ENCODE data around the gene BCAP31.
"Not testable (repeated sequence)": the region's sequence is repeated elsewhere in the genome, so short reads cannot be mapped to it uniquely, and the experiment has no call there.

The BCAP31 gene

DNA sequence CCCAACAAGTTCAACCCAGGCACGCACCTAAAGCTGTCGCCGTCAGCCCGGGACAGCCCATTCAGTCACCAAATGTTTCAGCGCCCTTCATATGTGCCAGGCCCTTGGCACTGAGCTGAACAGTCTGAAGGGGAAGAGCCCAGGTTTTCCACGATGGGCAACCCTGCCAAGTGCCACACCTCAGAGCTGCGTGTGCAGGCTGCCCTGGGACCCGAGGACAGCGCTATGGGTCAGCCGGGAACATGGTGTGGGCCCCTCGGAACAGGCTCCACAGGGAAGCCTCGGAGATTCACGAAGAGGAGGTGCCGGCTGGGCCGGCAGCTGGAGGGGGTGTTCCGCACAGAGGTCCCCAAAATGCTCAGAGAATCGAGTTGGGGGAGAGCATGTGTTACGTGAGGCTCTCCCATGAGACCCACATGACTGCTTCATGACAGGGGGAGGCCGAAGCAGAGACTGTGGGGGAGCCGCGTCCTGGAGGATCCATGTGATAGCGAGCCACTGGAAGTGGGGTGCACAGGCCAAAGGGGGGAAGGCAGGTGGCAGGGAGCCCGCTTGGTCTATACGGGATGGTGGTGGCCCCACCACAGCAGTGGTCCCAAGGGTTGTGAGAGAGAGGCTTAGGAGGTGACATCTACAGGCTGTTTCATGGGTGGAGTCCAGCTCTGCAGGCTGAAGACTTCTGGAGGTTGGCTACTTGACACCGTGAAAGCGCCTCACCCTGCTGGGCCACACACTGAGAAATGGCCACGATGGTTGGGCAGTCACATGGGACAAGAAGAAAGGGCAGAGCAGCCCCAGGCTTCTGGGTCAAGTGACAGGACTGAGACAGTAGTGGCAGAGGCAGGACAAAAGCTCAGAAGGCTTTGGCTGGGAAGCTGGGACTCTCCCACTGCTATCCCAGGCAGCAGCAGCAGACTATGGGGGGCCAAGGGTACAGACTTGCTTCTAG is 14.2 kb downstream of the BCAP31 start:
- DNase-seq (ENCODE audit: low read depth in 2 of 2), result no peak

DNA sequence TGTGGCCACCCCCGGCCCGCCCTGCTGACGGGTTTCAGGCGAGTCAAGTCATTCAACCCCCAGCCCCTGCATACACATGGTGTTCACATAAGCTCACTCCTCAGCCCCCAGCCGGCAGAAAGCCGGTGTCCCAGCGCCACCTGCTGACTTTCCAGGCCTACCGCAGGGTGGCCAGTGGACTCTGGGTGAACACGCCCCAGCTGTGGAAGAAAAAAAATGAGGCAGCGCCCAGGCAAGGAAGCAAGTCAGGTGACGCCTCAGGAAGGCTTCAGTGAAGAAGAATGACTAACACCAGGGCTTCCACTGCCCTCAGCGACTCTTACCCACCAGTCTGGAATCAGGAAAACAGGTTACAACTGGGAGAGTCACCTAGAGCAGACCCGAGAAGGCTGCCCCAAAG is 15.8 kb downstream of the BCAP31 start:
- peak in 1 of 2 donors; percentile 29 for DNase-seq (ENCODE audit: low read depth in 2 of 2)

DNA sequence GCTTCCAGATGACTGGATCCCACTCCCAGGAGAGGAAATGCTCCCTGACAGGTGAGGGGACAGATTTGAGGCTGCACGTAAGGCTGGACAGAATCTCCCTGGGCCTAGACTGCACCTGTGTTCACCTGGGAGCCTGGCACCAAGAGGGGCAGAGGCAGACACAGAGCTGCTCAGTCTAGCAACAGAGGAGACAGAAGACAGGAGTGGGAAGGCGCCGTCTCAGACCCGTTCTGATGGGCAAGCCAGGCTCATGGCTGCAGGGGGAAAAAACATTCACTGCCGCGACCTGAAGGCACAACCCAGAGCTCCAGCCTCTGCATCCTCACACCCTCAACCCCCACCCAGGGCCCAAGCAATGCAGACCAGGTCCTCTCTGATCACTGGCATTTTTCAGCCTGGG is 16.8 kb downstream of the BCAP31 start:
- no peak for DNase-seq (ENCODE audit: low read depth in 2 of 2)

DNA sequence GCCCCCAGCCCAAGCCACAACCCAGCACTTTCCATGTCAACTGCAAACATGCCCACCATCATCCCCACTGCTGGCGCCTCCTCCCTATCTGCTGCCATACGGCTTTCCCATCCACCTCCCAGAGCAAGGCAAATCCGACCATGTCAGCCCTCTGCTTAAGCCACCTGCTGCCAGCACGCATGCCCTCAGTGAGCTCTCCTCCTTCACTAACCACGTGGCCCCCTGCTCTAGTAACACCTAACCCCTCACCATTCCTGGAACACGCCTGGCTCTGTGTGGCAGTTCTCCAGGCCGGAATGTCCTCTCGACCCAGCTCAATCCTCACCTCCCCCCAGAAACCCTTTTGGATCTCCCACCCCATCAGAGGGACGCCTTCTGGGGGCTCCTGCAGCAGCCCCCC is 17.4 kb downstream of the BCAP31 start:
- no peak for DNase-seq (ENCODE audit: low read depth in 2 of 2)

DNA sequence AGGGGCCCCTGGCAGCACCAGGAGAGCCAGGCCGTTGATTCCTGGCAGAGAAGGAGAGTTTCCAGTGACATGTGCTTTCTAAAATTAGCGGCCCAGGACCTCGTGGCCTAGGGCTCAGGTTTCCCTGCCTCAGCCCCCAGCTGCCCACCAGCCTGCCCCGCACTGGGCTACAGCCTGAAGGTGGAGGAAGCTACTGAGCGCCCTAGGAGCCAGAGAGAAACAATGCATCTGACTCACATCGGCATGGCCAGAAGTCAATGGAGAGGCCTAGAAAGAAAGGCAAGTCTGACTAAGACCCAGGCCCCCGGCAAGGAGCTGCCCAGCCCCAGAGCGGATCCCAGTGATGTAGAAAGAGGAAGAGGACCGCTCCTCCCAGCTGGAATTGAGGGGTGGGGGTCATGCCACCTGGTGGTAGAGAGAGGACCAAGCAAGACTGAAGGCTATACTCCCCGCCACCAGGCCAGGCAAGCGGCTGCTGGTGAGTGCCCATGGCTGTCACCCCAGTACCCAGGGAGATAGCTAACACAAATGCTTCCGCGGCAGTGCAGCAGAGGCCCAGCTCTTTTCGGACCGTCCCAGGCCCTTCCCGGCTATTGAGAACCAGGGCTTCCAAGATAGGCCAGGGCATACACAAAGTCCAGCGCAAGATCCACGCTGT is 18.7 kb downstream of the BCAP31 start:
- DNase-seq (ENCODE audit: low read depth in 2 of 2), result not testable (repeated sequence)

DNA sequence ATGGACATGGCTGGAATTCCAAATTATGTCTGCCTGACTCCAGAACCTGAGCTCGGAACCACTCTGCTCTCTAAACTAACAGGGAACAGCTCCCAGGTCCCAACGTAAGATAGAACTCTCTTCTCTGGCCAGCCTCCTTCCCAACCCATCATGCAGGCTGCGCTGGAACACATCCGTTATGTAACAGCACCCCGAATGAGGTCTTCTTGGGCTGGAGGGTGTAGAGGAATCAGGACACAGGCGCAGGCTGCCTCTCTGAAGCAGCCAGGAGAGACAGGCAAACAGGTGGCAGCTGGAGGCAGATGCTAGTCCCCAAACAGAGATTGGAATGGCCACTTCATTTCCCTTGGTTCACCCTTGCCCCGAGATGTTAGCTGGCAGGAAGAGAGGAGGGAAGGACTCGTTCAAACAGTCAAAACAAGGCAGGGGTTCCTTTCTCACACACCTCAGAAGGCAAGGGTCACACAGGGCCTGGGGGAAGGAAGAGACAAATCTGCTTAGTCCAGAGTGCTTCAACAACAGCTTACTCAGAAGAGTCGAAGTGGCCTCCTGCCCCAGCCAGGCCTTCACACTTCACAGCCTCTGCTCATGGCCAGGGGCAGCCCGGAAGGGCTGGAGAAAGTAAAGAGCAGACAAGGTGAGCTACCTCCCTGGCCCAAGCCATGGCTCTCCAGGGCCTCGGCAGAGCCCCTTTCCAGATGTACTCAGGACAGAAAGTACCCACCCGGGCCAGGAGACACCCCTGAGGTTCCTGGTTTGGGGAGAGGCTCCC is 19.4 kb downstream of the BCAP31 start:
- DNase-seq (ENCODE audit: low read depth in 2 of 2), result not testable (repeated sequence)

DNA sequence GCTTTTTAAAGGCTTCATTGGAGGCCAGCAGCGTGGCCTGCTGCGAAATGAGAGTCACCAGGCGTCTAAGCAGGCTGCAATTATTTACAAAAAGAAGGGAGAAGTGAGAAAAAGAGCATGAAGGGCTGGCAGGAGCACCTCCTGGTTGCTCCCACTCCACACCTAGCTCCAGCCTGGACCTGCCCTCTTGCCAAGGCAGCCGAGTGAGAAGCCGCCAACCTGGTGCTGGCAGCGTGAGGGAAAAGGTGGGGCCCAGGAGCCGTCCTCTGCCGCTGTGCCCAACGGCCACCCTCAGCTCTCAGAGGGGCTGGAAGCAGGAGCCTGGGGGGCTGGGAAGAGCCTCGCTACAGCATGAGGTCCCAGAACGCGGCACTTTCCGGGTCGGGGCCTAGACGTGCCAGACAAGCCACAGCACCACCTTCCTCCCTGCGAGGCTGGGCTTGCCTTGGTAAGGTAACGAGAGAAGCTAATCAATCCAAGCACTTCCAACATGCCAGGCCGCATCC is 20.1 kb downstream of the BCAP31 start:
- DNase-seq (ENCODE audit: low read depth in 2 of 2), result no peak

DNA sequence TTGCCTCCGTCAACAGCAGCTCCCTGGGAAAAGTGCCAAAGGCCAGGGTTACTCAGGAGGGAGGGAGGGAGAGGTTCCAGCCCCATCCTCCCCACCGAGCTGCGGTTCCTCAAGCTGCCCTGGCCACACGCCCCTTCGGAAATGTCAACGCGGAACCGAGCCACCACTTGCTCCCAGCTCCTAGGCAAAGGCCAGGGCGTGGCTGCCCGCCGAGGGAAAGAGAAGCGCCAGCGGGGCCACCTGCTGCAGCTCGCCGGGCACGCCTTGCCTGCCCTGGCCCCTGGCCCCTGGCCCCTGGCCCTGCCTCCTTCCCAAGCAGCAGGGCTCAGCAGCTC is 21.2 kb downstream of the BCAP31 start:
- DNase-seq (ENCODE audit: low read depth in 2 of 2), result no peak

DNA sequence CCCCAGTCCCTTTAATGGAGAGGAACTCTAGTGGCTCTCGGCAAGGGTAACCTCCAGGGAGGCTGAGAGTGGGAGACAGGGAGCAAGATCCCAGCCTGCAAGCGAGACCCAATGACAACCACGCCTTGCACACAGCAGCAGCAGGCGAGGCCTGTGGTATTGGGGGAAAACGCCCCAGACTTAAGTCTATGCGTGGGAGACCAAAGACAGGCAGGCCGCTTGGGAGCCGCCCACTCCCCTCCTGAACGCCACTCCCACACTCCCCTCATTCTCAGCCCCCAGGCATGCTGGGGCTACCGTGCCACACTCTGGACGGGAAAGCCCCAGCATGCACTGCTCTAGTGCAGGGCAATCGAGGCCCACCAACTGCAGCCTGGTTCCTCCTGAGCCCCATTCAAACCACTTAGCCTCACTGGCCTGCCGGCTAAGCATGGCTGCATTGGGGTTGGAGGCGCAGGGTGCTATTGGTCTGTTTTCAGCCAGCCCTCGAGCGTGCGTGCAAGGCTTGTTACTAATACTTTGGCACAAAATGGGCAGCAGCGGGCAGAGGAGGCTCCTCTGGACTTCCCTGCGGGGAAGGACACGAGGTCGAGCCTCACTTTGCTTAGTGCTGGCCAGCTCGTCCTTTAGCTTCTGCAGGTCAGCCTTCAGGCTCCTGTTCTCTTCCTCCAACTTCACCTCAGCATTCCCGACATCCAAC is 21.7 kb downstream of the BCAP31 start:
- no peak for DNase-seq (ENCODE audit: low read depth in 2 of 2)

DNA sequence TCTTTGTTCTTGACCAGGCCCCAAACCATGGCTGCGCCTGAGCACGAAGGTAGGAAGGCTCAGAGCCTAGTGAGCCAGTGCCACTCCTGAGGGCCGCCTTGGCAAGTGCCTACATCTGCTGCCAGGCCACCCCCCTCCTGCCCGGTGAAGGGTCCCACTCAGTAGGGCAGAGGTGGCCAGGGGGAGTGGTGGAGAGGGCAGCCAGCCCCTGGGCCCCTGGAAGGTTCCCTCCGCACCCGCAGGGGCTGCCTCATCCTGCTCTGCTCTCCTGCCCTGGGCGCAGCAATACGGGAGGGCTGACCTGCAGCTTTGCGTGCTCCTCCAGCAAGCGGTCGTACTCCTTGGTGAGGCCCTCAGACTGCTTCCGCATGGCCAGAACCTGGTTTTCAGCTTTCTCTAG is 22.5 kb downstream of the BCAP31 start:
- no peak for DNase-seq (ENCODE audit: low read depth in 2 of 2)

DNA sequence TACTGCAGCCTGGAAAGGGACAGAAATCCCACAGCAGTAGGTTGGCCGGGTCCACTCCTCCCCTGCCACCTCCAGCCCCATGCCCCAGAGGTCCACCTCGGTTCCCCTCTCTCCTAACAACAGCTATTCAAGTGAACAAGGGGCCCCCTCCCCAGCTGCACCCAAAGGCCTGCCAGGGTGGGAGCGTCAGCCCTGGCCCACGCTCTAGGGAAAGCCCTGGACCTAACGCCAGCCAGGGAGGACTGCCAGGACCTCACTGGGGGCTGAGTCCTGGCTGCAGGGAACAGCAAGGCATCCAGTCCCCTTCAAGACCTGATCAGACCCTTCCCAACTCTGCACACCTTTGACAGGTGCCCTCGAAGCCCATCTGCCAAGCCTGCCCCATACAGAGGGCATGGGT is 23.2 kb downstream of the BCAP31 start:
- no peak for DNase-seq (ENCODE audit: low read depth in 2 of 2)

DNA sequence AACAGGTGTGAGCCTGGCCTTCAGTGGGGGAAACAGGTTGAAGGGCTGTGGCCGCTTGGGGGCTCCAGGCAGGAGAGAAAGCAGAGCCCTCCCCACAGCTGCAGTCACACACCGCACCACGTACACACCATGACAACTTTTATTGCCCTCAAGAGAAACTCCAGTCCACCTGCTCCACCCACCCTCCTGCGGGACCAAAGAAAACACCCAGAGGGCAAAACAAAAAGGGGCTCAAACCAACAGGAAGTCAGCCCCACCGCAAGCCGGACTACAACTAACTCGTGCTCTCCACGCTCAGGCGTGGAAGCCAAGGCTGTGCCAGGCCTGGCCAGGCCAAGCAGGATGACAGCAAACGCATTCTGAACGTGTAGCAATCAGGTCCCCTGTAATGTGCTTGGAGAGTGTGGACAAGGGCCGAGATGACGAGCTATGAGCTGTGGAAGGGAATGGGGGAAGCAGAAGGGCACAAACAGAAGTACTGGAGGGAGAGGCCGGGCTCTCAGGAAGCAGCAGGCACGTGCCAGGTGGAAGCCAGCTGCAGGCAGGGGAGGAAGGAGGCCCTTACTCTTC is 23.7 kb downstream of the BCAP31 start:
- DNase-seq (ENCODE audit: low read depth in 2 of 2), result no peak

DNA sequence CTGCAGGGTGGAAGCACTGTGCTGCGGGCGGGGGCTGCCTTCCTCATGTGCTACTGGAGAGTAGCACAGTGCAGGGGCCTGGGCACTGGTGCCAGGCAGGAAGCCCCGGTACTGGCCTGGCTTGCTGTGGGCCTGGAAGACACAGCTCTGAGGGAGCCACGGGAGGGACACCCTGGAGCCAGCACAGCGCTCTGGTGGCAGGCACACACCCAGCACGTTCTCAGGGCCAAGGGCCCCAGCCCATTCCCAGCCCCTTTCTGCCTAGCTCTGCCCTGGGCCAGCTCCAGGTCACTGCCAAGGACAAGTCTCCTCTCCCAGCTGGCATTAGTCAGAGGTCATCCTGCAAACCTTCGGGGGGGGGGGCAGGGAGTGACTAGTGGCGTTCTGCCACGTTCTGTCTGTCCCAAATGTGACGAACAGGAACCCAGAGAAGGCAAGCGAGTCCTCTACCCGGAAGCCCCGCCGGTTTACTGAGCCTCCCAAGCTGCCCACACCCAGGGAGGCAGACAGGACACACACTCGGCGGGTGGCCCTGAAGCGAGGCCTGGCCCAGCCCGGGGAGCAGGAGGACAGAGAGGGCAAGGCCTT is 24.3 kb downstream of the BCAP31 start:
- DNase-seq (ENCODE audit: low read depth in 2 of 2), result not testable (repeated sequence)

DNA sequence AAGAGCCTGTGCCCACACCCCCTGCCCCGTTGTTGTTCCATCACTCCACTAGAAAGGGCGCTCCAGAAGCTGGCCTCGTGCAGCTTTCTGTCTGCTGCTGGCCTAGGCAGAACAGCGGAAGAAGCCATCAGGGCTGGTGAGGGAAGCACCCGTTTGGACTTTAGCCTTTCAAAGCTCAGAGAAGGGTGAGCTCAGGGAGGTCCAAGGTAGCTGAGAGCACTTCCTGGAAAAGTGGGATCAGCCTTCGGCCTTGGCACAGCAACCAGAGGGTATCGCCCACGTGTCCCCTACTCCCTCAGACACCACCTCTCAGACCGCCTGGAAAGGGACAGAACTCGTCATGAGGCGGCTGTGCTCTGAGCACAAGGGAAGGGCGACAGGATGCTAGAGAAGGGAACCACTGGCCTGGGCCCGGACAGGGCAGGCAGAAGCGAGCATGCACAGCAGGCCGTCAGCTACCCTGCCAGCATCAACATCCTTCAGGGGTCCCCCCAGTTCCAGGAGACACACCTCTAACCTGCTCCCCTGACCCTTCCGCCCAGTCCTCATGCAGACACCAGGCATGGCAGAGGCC is 24.9 kb downstream of the BCAP31 start:
- DNase-seq (ENCODE audit: low read depth in 2 of 2), result not testable (repeated sequence)

DNA sequence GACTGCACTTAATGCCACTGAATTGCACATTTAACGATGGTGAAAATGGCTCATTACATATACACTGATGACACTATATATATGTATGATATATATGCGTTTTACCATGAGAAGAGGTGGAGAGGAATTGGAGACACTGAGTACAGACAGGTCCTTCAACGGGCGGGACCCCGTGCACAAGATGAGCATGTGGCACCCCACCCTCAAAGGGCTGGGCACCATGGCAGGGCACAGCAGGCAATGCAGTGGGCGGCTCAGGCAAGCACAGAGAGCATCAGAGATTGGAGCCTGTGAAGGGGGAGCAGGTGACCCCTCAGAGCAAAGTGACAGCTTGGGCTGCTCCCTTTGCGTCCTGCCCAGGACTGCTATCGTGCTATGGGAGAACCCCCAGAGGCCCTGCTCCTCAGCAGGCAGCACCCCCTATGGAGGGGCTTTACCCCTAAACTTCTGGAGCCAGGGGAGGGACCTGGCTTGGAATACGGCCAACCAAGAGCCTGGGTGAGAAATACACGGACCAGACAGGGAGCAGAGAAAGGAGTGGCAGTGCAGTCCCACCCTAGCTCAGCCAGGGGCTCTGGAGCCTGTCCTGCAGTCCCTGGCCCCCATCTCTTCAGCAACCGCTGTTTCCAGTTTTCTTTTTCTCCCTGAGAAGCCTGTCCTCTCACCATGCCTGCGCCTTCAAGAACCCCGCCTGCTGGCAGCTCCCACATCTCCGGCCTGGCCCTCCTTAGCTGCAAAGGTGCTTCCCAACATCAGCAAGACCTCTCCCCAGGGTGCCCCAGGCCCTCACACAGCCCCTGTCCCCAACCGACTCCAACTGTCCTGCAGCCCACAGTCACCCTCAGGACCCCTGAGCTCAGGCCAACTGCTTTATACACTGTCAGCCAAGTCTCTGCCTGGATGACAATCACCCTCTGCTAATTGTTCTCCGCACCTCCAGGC is 26.0 kb downstream of the BCAP31 start:
- DNase-seq (ENCODE audit: low read depth in 2 of 2), result no peak

DNA sequence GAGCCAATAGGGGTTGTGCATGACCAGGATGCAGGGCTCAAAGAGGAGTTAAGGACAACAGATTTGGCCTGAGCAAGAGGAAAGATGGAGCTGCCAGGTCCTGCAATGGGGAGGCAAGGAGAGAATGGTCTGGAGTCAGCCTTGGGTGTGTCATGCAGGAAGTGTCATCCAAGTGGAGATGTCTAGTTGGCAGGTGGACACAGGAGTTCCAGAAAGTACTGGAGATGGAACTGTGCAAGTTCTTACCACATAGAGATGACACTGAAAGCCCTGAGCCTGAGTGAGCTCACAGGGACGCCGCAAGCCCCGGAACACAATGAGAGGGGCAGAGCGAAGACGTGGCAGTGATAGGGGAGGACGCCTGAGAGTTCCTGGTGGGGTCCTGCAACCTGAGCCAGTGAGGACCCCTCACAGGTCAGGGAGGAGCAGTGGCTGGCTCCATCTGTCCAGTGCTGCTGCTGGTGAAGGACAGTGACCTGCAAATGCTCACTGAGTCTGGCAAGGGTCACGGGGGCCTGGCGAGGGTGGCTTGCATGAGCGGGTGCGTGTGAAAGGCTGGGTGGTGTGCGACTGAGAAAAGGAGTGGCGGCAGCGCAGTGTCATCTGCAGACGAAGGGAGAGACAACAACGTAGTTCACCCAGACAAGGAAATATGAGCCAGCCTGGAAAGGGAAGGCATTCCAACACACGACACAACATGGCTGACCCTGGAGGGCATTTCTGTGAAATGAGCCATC is 27.0 kb downstream of the BCAP31 start:
- not testable (repeated sequence) for DNase-seq (ENCODE audit: low read depth in 2 of 2)

DNA sequence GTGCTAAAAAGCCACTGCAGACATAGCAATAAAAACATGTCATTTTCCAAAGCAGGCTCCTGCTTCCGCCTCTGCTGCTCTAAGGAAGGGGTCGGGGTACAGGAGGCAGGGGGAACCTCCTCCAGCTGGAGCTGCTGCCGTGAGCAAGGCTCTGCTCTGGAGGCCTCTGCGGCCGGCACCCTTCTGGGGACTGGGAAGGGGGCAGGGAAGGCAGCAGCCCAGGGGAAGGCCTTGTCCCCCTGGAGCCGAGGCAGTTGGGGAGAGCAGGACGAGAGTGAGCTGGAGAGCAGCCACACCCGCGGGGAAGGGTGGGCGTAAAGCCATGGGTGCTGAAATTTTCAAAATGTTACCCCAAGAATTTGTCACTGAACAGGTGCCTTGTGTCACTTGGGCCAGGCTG is 27.6 kb downstream of the BCAP31 start:
- not testable (repeated sequence) for DNase-seq (ENCODE audit: low read depth in 2 of 2)

DNA sequence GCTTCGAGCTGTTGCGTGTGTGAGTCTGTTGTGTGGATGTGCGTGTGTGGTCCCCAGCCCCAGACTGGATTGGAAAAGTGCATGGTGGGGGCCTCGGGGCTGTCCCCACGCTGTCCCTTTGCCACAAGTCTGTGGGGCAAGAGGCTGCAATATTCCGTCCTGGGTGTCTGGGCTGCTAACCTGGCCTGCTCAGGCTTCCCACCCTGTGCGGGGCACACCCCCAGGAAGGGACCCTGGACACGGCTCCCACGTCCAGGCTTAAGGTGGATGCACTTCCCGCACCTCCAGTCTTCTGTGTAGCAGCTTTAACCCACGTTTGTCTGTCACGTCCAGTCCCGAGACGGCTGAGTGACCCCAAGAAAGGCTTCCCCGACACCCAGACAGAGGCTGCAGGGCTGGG is 28.1 kb downstream of the BCAP31 start:
- no peak for DNase-seq (ENCODE audit: low read depth in 2 of 2)

Data from stimulated activated CD4-positive, alpha-beta T cell treated with anti-CD3 and anti-CD28 coated beads, Interleukin-15, amount 100 ng/mL, for 48 hours (primary cell).